Transverse colon (tissue), 4 donors: ENCODE measurements around the gene YBX2. TPM values are rescaled to one million over a fixed set of nuclear protein-coding genes. Genes with fewer than 3 reads are reported as not detected.

Experiments
- DNase-seq: peaks from one replicate; pipeline ENCODE4 v3.0.0-alpha.2; 2019
- H3K27ac ChIP-seq, 4 donors: fragments of 200-600 bp; sonication (generic); 2 replicates each; pipeline ENCODE4 v1.5.1; 2016 to 2018; ENCODE audit warnings: inconsistent platforms in 4 of 4
- H3K27me3 ChIP-seq: fragments of 200-600 bp; sonication (generic); 2 replicates; pipeline ENCODE4 v1.5.1; 2017; ENCODE audit warnings: inconsistent platforms
- H3K36me3 ChIP-seq, 4 donors: fragments of 200-600 bp; sonication (generic); 2 replicates each; pipeline ENCODE4 v1.5.1; 2017 to 2019; ENCODE audit warnings: inconsistent platforms in 4 of 4
- H3K4me1 ChIP-seq, 4 donors: fragments of 200-600 bp; sonication (generic); 2 replicates each; pipeline ENCODE4 v1.5.1; 2017 to 2020; ENCODE audit warnings: inconsistent platforms in 4 of 4
- H3K4me3 ChIP-seq, 4 donors: fragments of 200-600 bp; sonication (generic); 1 replicate in 1 of 4; 2 replicates in 3 of 4; pipeline versions ENCODE4 v1.5.1 to v1.6.1; 2017 to 2019; ENCODE audit warnings: inconsistent platforms in 4 of 4
- H3K9me3 ChIP-seq, 2 donors: fragments of 200-600 bp; sonication (generic); 2 replicates each; pipeline ENCODE4 v1.5.1; 2017 to 2019; ENCODE audit warnings: inconsistent platforms in 2 of 2
- CTCF ChIP-seq, 5 experiments: fragments of 200-600 bp in 3 of 5; fragments of 450-650 bp in 2 of 5; sonication (generic) in 3 of 5; IDR thresholded peaks; 1 replicate in 2 of 5; 2 replicates in 3 of 5; pipeline ENCODE4 v1.5.1; 2016 to 2017; ENCODE audit warnings: antibody characterized with exemption in 5 of 5, inconsistent platforms in 3 of 5, mild to moderate bottlenecking in 2 of 5, moderate library complexity in 1 of 5
- EP300 ChIP-seq: sonication (generic); formaldehyde crosslinking; IDR thresholded peaks from one replicate; pipeline ENCODE4 v1.6.1; 2017; ENCODE audit warnings: antibody characterized with exemption, low read depth
- POLR2A ChIP-seq: fragments of 450-650 bp; IDR thresholded peaks from one replicate; pipeline ENCODE4 v1.6.1; 2016; ENCODE audit warnings: antibody characterized with exemption, mild to moderate bottlenecking, moderate library complexity
- POLR2AphosphoS5 ChIP-seq, 3 donors: sonication (generic); formaldehyde crosslinking; IDR thresholded peaks; one replicate each; pipeline ENCODE4 v1.6.1; 2016; ENCODE audit warnings: antibody characterized with exemption in 3 of 3
- WGBS, 2 donors: methylation state at CpG; one replicate each; pipeline ENCODE4 v1.1.5; 2018; ENCODE audit warnings: low coverage in 1 of 2; 5-methylcytosine and 5-hydroxymethylcytosine counted together
- in situ Hi-C, 4 donors: fragments of 200-750 bp; cut with MboI; loops; one replicate each; pipeline versions ENCODE4 v1.15.0 to v1.15.1; 2017; ENCODE audit warnings: low sequenced_read_pairs in 3 of 4, low pct_ligation_motif_present in 1 of 4, low pct_unique_long_range_greater_than_20kb in 1 of 4
- intact Hi-C: fragments of 100-400 bp; cut with DNase I; formaldehyde crosslinking; loops from one replicate; pipeline ENCODE4 v1.15.1; 2023; ENCODE audit warnings: low total_unique reads
- small RNA-seq, 4 donors: library from RNA; depleted of rRNA; stranded (forward); fragments of <200 nt; gene quantifications; one replicate each; pipeline ENCODE3, GENCODE V24; 2016
- total RNA-seq, 4 donors: library from RNA; depleted of rRNA; stranded (reverse); fragments of >200 nt; gene quantifications; one replicate each; pipeline ENCODE4 v1.1.0, GENCODE V29; 2016

YBX2 gene
- total RNA-seq, 4 donors from 2014 or later: 23.1 to 151 (median 43.4) TPM

GRCh38 chr17:7238420-7239090 is 55.9 kb downstream of the YBX2 start:
- no peaks in the 10 kb centered on the region for H3K9me3 ChIP-seq
- H3K27me3 ChIP-seq: no peaks in the 10 kb centered on the region
- intact Hi-C loops (no loop called here), in situ Hi-C loops (loop anchor here in 1 of 4 donors (25.0 kb wide), 1 partner anchor 899 kb away; no protein-coding TSS in a partner anchor)
- no peak for TF ChIP-seq EP300
- TF ChIP-seq CTCF (IDR thresholded peaks at IDR 0.05): no peak
- no peak for TF ChIP-seq POLR2AphosphoS5 (IDR thresholded peaks at IDR 0.05)
- TF ChIP-seq POLR2A: no peak
- H3K4me3 ChIP-seq: peak overlapping the region; percentile 81 to 90 (median 86)
- 0 to 2% methylated on average over 1 to 37 of the region's 39 CpGs for WGBS, 2 donors
- peaks cover 30 to 57% (median 44%) of the 10 kb centered on the region in 4 donors for H3K4me1 ChIP-seq
- no peak for DNase-seq
- peak overlapping the region; percentile 96 to 98 (median 96) for H3K27ac ChIP-seq
- H3K36me3 ChIP-seq: peaks cover 0 to 9% (median 4%) of the 10 kb centered on the region in 4 donors

Small RNA genes within 50 kb of the gene (small RNA-seq; reads per million reads assigned to genes)
- gene AC026954.2 (0 reads per million in 4 donors), gene RF00019 (0 reads per million in 4 donors)

Other genes starting within 250 kb of the YBX2 start
- gene CLEC10A, start 214.4 kb downstream of the YBX2 start, total RNA-seq: 1 to 10 TPM in 2 of 4 donors, not detected in 2; 6.3 to 7.0 TPM
- under 1 TPM in 1 of 4 donors, not detected in 3; 0.32 TPM for gene ASGR2, start 179.8 kb downstream of the YBX2 start, total RNA-seq
- under 1 TPM in 2 of 4 donors, not detected in 2; 0.48 to 0.82 TPM for gene ASGR1, start 115.3 kb downstream of the YBX2 start, total RNA-seq
- 10 to 100 TPM in 1 of 4 donors, 1 to 10 TPM in 3; 2.4 to 15.7 (median 6.1) TPM for gene DLG4, start 74.8 kb downstream of the YBX2 start, total RNA-seq
- 1,000 to 10,000 TPM in 3 of 4 donors, 100 to 1,000 TPM in 1; 877 to 3,047 (median 1,981) TPM for gene ACADVL, start 74.7 kb downstream of the YBX2 start, total RNA-seq
- gene DVL2, start 60.1 kb downstream of the YBX2 start, total RNA-seq: 100 to 1,000 TPM in 2 of 4 donors, 10 to 100 TPM in 2; 35.9 to 182 (median 69.2) TPM
- 10 to 100 TPM; 20.6 to 33.5 (median 27.8) TPM for gene PHF23, start 55.2 kb downstream of the YBX2 start, total RNA-seq
- 100 to 1,000 TPM; 209 to 479 (median 394) TPM for gene GABARAP, start 52.2 kb downstream of the YBX2 start, total RNA-seq
- gene CTDNEP1, start 42.9 kb downstream of the YBX2 start, total RNA-seq: 100 to 1,000 TPM in 1 of 4 donors, 10 to 100 TPM in 3; 52.3 to 113 (median 60.4) TPM
- 10 to 100 TPM in 3 of 4 donors, 1 to 10 TPM in 1; 4.9 to 36.2 (median 30.3) TPM for gene ELP5, start 42.4 kb downstream of the YBX2 start, total RNA-seq
- 1,000 to 10,000 TPM in 1 of 4 donors, 100 to 1,000 TPM in 3; 571 to 1,162 (median 940) TPM for gene CLDN7, start 32.2 kb downstream of the YBX2 start, total RNA-seq
- gene SLC2A4, start 12.9 kb downstream of the YBX2 start, total RNA-seq: 10 to 100 TPM in 3 of 4 donors, 1 to 10 TPM in 1; 9.7 to 35.5 (median 20.3) TPM
- 100 to 1,000 TPM in 3 of 4 donors, 10 to 100 TPM in 1; 91.3 to 188 (median 149) TPM for gene EIF5A, start 13.0 kb upstream of the YBX2 start, total RNA-seq
- 100 to 1,000 TPM in 3 of 4 donors, 10 to 100 TPM in 1; 96.5 to 578 (median 150) TPM for gene GPS2, start 20.7 kb upstream of the YBX2 start, total RNA-seq
- gene NEURL4, start 34.7 kb upstream of the YBX2 start, total RNA-seq: 100 to 1,000 TPM in 1 of 4 donors, 10 to 100 TPM in 3; 27.8 to 109 (median 35.0) TPM
- gene ACAP1, start 41.9 kb upstream of the YBX2 start, total RNA-seq: 10 to 100 TPM in 2 of 4 donors, 1 to 10 TPM in 2; 4.8 to 21.0 (median 10.0) TPM
- 10 to 100 TPM in 1 of 4 donors, 1 to 10 TPM in 3; 1.2 to 10.8 (median 7.8) TPM for gene KCTD11, start 57.5 kb upstream of the YBX2 start, total RNA-seq
- not detected for gene TMEM95, start 60.5 kb upstream of the YBX2 start, total RNA-seq
- gene TNK1, start 86.5 kb upstream of the YBX2 start, total RNA-seq: 100 to 1,000 TPM in 1 of 4 donors, 10 to 100 TPM in 3; 38.9 to 110 (median 53.2) TPM
- gene PLSCR3, start 99.9 kb upstream of the YBX2 start, total RNA-seq: 10 to 100 TPM; 13.2 to 32.4 (median 18.4) TPM
- gene TMEM256, start 109.5 kb upstream of the YBX2 start, total RNA-seq: 100 to 1,000 TPM in 2 of 4 donors, 10 to 100 TPM in 1, 1 to 10 TPM in 1; 10.0 to 129 (median 85.6) TPM
- 10 to 100 TPM in 1 of 4 donors, 1 to 10 TPM in 3; 2.2 to 12.3 (median 3.9) TPM for gene NLGN2, start 113.2 kb upstream of the YBX2 start, total RNA-seq
- not detected for gene SPEM1, start 125.7 kb upstream of the YBX2 start, total RNA-seq
- not detected for gene SPEM2, start 131.0 kb upstream of the YBX2 start, total RNA-seq
- gene SPEM3, start 134.2 kb upstream of the YBX2 start, total RNA-seq: not detected
- gene TMEM102, start 140.8 kb upstream of the YBX2 start, total RNA-seq: 10 to 100 TPM in 3 of 4 donors, 1 to 10 TPM in 1; 8.8 to 26.1 (median 16.3) TPM
- 1 to 10 TPM in 3 of 4 donors, not detected in 1; 1.6 to 2.4 (median 1.9) TPM for gene FGF11, start 144.9 kb upstream of the YBX2 start, total RNA-seq
- 10 to 100 TPM in 1 of 4 donors, 1 to 10 TPM in 2, not detected in 1; 5.8 to 10.3 (median 8.9) TPM for gene CHRNB1, start 150.4 kb upstream of the YBX2 start, total RNA-seq
- gene ZBTB4, start 185.0 kb upstream of the YBX2 start, total RNA-seq: 10 to 100 TPM; 18.3 to 48.6 (median 23.2) TPM
- gene SLC35G6, start 186.8 kb upstream of the YBX2 start, total RNA-seq: not detected
- gene POLR2A, start 189.7 kb upstream of the YBX2 start, total RNA-seq: 100 to 1,000 TPM in 3 of 4 donors, 10 to 100 TPM in 1; 91.3 to 321 (median 127) TPM